IMR-90 (cell line): ENCODE data around the gene METTL22. TPM values are rescaled to one million over a fixed set of nuclear protein-coding genes. Genes with fewer than 3 reads are reported as not detected.

Experiments
- ATAC-seq: fragments of 200-7000 bp; cut with Tn5 transposase; 2 replicates; pipeline ENCODE4 v1.9.1; 2020; ENCODE audit warnings: low read depth, mild to moderate bottlenecking, moderate library complexity
- BruUV-seq: library from RNA; stranded (reverse); fragments of 400-500 nt; replicated peaks from 2 replicates; lab custom pipeline; 2021; lab: Mats Ljungman, UMichigan
- CTCF ChIA-PET: fragments of 300-600 bp; formaldehyde crosslinking; extraction: SDS; loops from one replicate; lab custom pipeline; 2021; ENCODE audit warnings: antibody characterized with exemption; lab: Yijun Ruan, JAX
- POLR2A ChIA-PET: fragments of 300-600 bp; sonication (Branson Sonifier 250); formaldehyde crosslinking; loops from one replicate; lab custom pipeline; 2022; ENCODE audit warnings: antibody characterized with exemption; ENCODE audit not compliant: unreplicated experiment; lab: Charles Lee
- DNase-seq: peaks from one replicate; pipeline ENCODE4 v3.0.0; 2013
- H2AFZ ChIP-seq: replicated peaks from 2 replicates; pipeline ENCODE3; 2013; ENCODE audit warnings: low read length, mild to moderate bottlenecking; ENCODE audit not compliant: poor library complexity
- H2AK5ac ChIP-seq: 2 replicates; pipeline ENCODE4 v1.6.1; 2013; ENCODE audit warnings: low read depth, low read length, inconsistent platforms
- H2AK9ac ChIP-seq: replicated peaks from 2 replicates; pipeline ENCODE3; 2013; ENCODE audit warnings: mild to moderate bottlenecking, low read depth, low read length, moderate library complexity; ENCODE audit not compliant: poor library complexity
- H2BK120ac ChIP-seq: 2 replicates; pipeline ENCODE4 v1.6.1; 2013; ENCODE audit warnings: low read depth, low read length, inconsistent platforms
- H2BK15ac ChIP-seq: 3 replicates; pipeline ENCODE4 v1.6.1; 2013; ENCODE audit warnings: low read depth, low read length, inconsistent platforms
- H2BK20ac ChIP-seq: 2 replicates; pipeline ENCODE4 v1.6.1; 2013; ENCODE audit warnings: low read depth, mild to moderate bottlenecking, inconsistent platforms, low read length, moderate library complexity
- H2BK5ac ChIP-seq: 2 replicates; pipeline ENCODE4 v1.6.1; 2013; ENCODE audit warnings: mild to moderate bottlenecking, low read depth, low read length, inconsistent platforms; ENCODE audit not compliant: poor library complexity, severe bottlenecking
- H3K14ac ChIP-seq: replicated peaks from 2 replicates; pipeline ENCODE4 v1.6.1; 2013; ENCODE audit warnings: low read depth, low read length, inconsistent platforms
- H3K18ac ChIP-seq: 2 replicates; pipeline ENCODE4 v1.6.1; 2013; ENCODE audit warnings: low read depth, low read length, control low read depth
- H3K23ac ChIP-seq: 2 replicates; pipeline ENCODE4 v1.6.1; 2013; ENCODE audit warnings: low read depth, low read length, inconsistent platforms
- H3K27ac ChIP-seq: 2 replicates; pipeline ENCODE4 v1.5.1; 2013; ENCODE audit warnings: mild to moderate bottlenecking, control low read depth, low read length; ENCODE audit not compliant: insufficient read depth
- H3K27me3 ChIP-seq: 2 replicates; pipeline ENCODE4 v1.6.1; 2013; ENCODE audit warnings: low read length; ENCODE audit not compliant: control insufficient read depth, insufficient read depth
- H3K36me3 ChIP-seq: 2 replicates; pipeline ENCODE4 v1.6.1; 2013; ENCODE audit warnings: low read length, mixed read lengths; ENCODE audit not compliant: control insufficient read depth, insufficient read depth
- H3K4ac ChIP-seq: 2 replicates; pipeline ENCODE4 v1.6.1; 2013; ENCODE audit warnings: low read depth, low read length, inconsistent platforms
- H3K4me1 ChIP-seq: 2 replicates; pipeline ENCODE4 v1.6.1; 2013; ENCODE audit warnings: low read length, mixed read lengths; ENCODE audit not compliant: control insufficient read depth, insufficient read depth
- H3K4me2 ChIP-seq: 2 replicates; pipeline ENCODE4 v1.6.1; 2013; ENCODE audit warnings: low read depth, mild to moderate bottlenecking, control low read depth, low read length, moderate library complexity
- H3K4me3 ChIP-seq: 2 replicates; pipeline ENCODE4 v1.5.1; 2013; ENCODE audit warnings: low read depth, mild to moderate bottlenecking, control low read depth, low read length, moderate library complexity; ENCODE audit not compliant: insufficient read depth
- H3K56ac ChIP-seq: 2 replicates; pipeline ENCODE4 v1.6.1; 2013; ENCODE audit warnings: low read length, inconsistent platforms; ENCODE audit not compliant: insufficient read depth; ENCODE audit errors: extremely low read depth
- H3K79me1 ChIP-seq, 2 experiments: 2 replicates each; pipeline ENCODE4 v1.6.1; 2013; ENCODE audit warnings: low read length in 2 of 2, inconsistent platforms in 1 of 2, low read depth in 1 of 2
- H3K9ac ChIP-seq: 2 replicates; pipeline ENCODE4 v1.6.1; 2013; ENCODE audit warnings: low read depth, low read length, control low read depth
- H3K9me1 ChIP-seq: 2 replicates; pipeline ENCODE4 v1.6.1; 2013; ENCODE audit warnings: low read length, inconsistent platforms; ENCODE audit not compliant: insufficient read depth
- H3K9me3 ChIP-seq: 2 replicates; pipeline ENCODE4 v1.6.1; 2013; ENCODE audit warnings: low read length; ENCODE audit not compliant: control insufficient read depth, insufficient read depth
- H4K20me1 ChIP-seq: 2 replicates; pipeline ENCODE4 v1.6.1; 2013; ENCODE audit warnings: low read length, inconsistent platforms; ENCODE audit not compliant: insufficient read depth
- H4K5ac ChIP-seq: 2 replicates; pipeline ENCODE4 v1.6.1; 2013; ENCODE audit warnings: mild to moderate bottlenecking, low read depth, low read length, control low read depth
- H4K8ac ChIP-seq, 2 experiments: 2 replicates each; pipeline ENCODE4 v1.6.1; 2013; ENCODE audit warnings: low read depth in 2 of 2, low read length in 2 of 2, control low read depth in 1 of 2, inconsistent platforms in 1 of 2
- H4K91ac ChIP-seq: 2 replicates; pipeline ENCODE4 v1.6.1; 2013; ENCODE audit warnings: low read depth, low read length, inconsistent platforms; ENCODE audit not compliant: insufficient read depth
- MAZ ChIP-seq: IDR thresholded peaks from 2 replicates; pipeline ENCODE4 v1.6.1; 2012; ENCODE audit warnings: low read depth, mild to moderate bottlenecking, low read length, improper control_type of control experiment, moderate library complexity, borderline replicate concordance
- MXI1 ChIP-seq: IDR thresholded peaks from 2 replicates; pipeline ENCODE4 v1.6.1; 2012; ENCODE audit warnings: low read depth, mild to moderate bottlenecking, low read length, moderate library complexity, borderline replicate concordance
- SMC3 ChIP-seq: fragments of 150-350 bp; IDR thresholded peaks from 2 replicates; pipeline ENCODE4 v1.6.1; 2016; ENCODE audit warnings: low read depth, mild to moderate bottlenecking, antibody characterized with exemption, low read length, moderate library complexity
- dilution Hi-C: fragments of 300-500 bp; cut with HindIII; formaldehyde crosslinking; loops from one replicate; pipeline ENCODE4 v1.14.3; 2018; ENCODE audit warnings: low sequenced_read_pairs; ENCODE audit not compliant: unreplicated experiment
- in situ Hi-C: fragments of 300-500 bp; cut with MboI; formaldehyde crosslinking; loops from 3 replicates; pipeline ENCODE4 v1.14.3; 2019; ENCODE audit warnings: low sequenced_read_pairs, inconsistent platforms, mixed read lengths
- intact Hi-C: fragments of 100-400 bp; cut with micrococcal nuclease; formaldehyde crosslinking; loops from 2 replicates; pipeline ENCODE4 v1.10.0; 2022
- polyA plus RNA-seq, 3 experiments: library from polyadenylated mRNA; depleted of rRNA; stranded (reverse); fragments of >200 nt; gene quantifications; 2 replicates each; pipeline ENCODE4 v1.2.3, GENCODE V29; 2012; ENCODE audit warnings: low replicate concordance in 1 of 3
- total RNA-seq: library from RNA; depleted of rRNA; stranded (reverse); fragments of >200 nt; gene quantifications from 2 replicates; pipeline ENCODE4 v1.2.3, GENCODE V29; 2012

METTL22 gene
- total and polyA plus RNA-seq, 2 of the 4 experiments (the other 2 are of a cell fraction), result 27.2 to 51.2 TPM

GRCh38 chr16:8587065-8587464 lies 34.4 kb upstream of the METTL22 start:
- no peak overlapping the region for H3K4me3 ChIP-seq
- H3K4me1 ChIP-seq, result no peaks in the 10 kb centered on the region
- no peaks in the 10 kb centered on the region for H3K79me1 ChIP-seq
- intact Hi-C loops (no loop called here), dilution Hi-C loops (no loop called here), in situ Hi-C loops (no loop called here)
- H2BK120ac ChIP-seq, result no peak overlapping the region
- H4K20me1 ChIP-seq, result no peaks in the 10 kb centered on the region
- H3K56ac ChIP-seq, result no peak overlapping the region
- H4K91ac ChIP-seq, result no peak overlapping the region
- H3K9me1 ChIP-seq, result no peaks in the 10 kb centered on the region
- H2AK5ac ChIP-seq, result no peak overlapping the region
- no peak overlapping the region for H3K18ac ChIP-seq
- no peak overlapping the region for H3K14ac ChIP-seq
- no peak overlapping the region for H3K4ac ChIP-seq
- H4K5ac ChIP-seq, result no peak overlapping the region
- peaks cover 2% of the 10 kb centered on the region; the same call in 1 of the 2 replicates for H3K9me3 ChIP-seq
- ChIA-PET CTCF (no interaction called here), POLR2A (no interaction called here)
- no peak overlapping the region for H3K4me2 ChIP-seq
- H2BK5ac ChIP-seq, result no peak overlapping the region
- H2AK9ac ChIP-seq, result no peak overlapping the region
- DNase-seq (no peak), ATAC-seq (no peak)
- TF ChIP-seq SMC3, result no peak
- no peak for TF ChIP-seq MXI1
- TF ChIP-seq MAZ, result no peak
- H3K27me3 ChIP-seq, result peaks cover 32% of the 10 kb centered on the region
- H2BK20ac ChIP-seq, result no peak overlapping the region
- H2BK15ac ChIP-seq, result no peak overlapping the region
- no peak overlapping the region for H3K23ac ChIP-seq
- H3K9ac ChIP-seq, result no peak overlapping the region
- no TSS peak for BruUV-seq
- H3K36me3 ChIP-seq, result no peaks in the 10 kb centered on the region
- H2AFZ ChIP-seq, result no peak overlapping the region
- H4K8ac ChIP-seq, result no peak overlapping the region
- H3K27ac ChIP-seq, result no peak overlapping the region
